SU-DHL-6 (cell line): ENCODE measurements around the gene ACOX2.
"Not testable (repeated sequence)": the region's sequence is repeated elsewhere in the genome, so short reads cannot be mapped to it uniquely, and the experiment has no call there.

Experiments
- H2AFZ ChIP-seq: fragments of 200-600 bp; sonication (generic); 2 replicates; pipeline ENCODE4 v1.6.1; 2014; ENCODE audit warnings: low read depth, mild to moderate bottlenecking, moderate library complexity, mixed read lengths, antibody characterized with exemption, low read length; ENCODE audit not compliant: severe bottlenecking
- H3F3A ChIP-seq: fragments of 200-600 bp; shearing (Covaris generic); 2 replicates; pipeline ENCODE4 v1.6.0; 2016; ENCODE audit warnings: antibody characterized with exemption, mild to moderate bottlenecking; ENCODE audit not compliant: insufficient read depth
- H3K27ac ChIP-seq: fragments of 200-600 bp; sonication (generic); 2 replicates; pipeline ENCODE4 v1.5.1; 2016; ENCODE audit warnings: low read depth, mild to moderate bottlenecking, low read length, moderate library complexity, mixed read lengths
- H3K27me3 ChIP-seq: fragments of 200-600 bp; sonication (generic), shearing (Covaris generic); 2 replicates; pipeline ENCODE4 v1.6.0; 2014; ENCODE audit warnings: mild to moderate bottlenecking, low read length
- H3K36me3 ChIP-seq: fragments of 200-600 bp; sonication (generic); 2 replicates; pipeline ENCODE4 v1.6.1; 2014; ENCODE audit warnings: mild to moderate bottlenecking, low read length, mixed read lengths
- H3K4me2 ChIP-seq: fragments of 300-600, 200-600 bp; shearing (Covaris generic), sonication (generic); 2 replicates; pipeline ENCODE4 v1.6.0; 2014; ENCODE audit warnings: low read length, low read depth, mild to moderate bottlenecking; ENCODE audit not compliant: poor library complexity, severe bottlenecking
- H3K4me3 ChIP-seq: fragments of 200-600 bp; sonication (generic); 2 replicates; pipeline ENCODE4 v1.5.1; 2014; ENCODE audit warnings: antibody characterized with exemption, low read length, mild to moderate bottlenecking, mixed read lengths; ENCODE audit not compliant: insufficient read depth, poor library complexity, severe bottlenecking
- H3K79me2 ChIP-seq: fragments of 200-600 bp; sonication (generic); 2 replicates; pipeline ENCODE4 v1.6.1; 2014; ENCODE audit warnings: mild to moderate bottlenecking, low read length, moderate library complexity; ENCODE audit not compliant: insufficient read depth
- H3K9ac ChIP-seq: fragments of 200-600 bp; sonication (generic); 2 replicates; pipeline ENCODE4 v1.7.0; 2014; ENCODE audit warnings: mild to moderate bottlenecking, low read length
- H3K9me2 ChIP-seq: fragments of 200-600 bp; sonication (generic); replicated peaks from 2 replicates; pipeline ENCODE4 v1.6.1; 2014; ENCODE audit warnings: low read length; ENCODE audit not compliant: insufficient read depth
- H3K9me3 ChIP-seq: fragments of 200-600 bp; sonication (generic); 2 replicates; pipeline ENCODE4 v1.6.1; 2014; ENCODE audit warnings: low read length, mixed read lengths; ENCODE audit not compliant: insufficient read depth
- H4K20me1 ChIP-seq: fragments of 200-600 bp; sonication (generic); 2 replicates; pipeline ENCODE4 v1.6.1; 2014; ENCODE audit warnings: low read depth, mild to moderate bottlenecking, antibody characterized with exemption, low read length, moderate library complexity, mixed read lengths
- CTCF ChIP-seq: fragments of 200-600 bp; sonication (generic); IDR thresholded peaks from one replicate; pipeline ENCODE4 v1.5.1; 2017; ENCODE audit warnings: antibody characterized with exemption, mild to moderate bottlenecking, low read length, moderate library complexity; ENCODE audit not compliant: insufficient read depth, poor library complexity, severe bottlenecking
- EZH2phosphoT487 ChIP-seq: fragments of 200-600 bp; sonication (generic), shearing (Covaris generic); conservative IDR thresholded peaks from 2 replicates; pipeline ENCODE4 v1.6.1; 2018; ENCODE audit warnings: mild to moderate bottlenecking, antibody characterized with exemption, low read length, moderate library complexity, mixed read lengths

Gene ACOX2

GRCh38 chr3:58528629-58529028, 8.4 kb downstream of the ACOX2 start:
- Histone ChIP-seq H3K9ac (no peak overlapping the region), H3K79me2 (no peaks in the 10 kb centered on the region), H2AFZ (no peak overlapping the region), H3K27me3 (no peaks in the 10 kb centered on the region), H3K9me3 (no peaks in the 10 kb centered on the region), H4K20me1 (no peaks in the 10 kb centered on the region), H3K4me2 (no peak overlapping the region), H3K9me2 (no peaks in the 10 kb centered on the region), H3K4me3 (no peak overlapping the region), H3F3A (no peaks in the 10 kb centered on the region), H3K36me3 (no peaks in the 10 kb centered on the region), H3K27ac (no peak overlapping the region)
- TF ChIP-seq CTCF (no peak), EZH2phosphoT487 (no peak)

GRCh38 chr3:58527440-58527839, 9.6 kb downstream of the ACOX2 start:
- H3K4me2 ChIP-seq, H3K27me3 ChIP-seq, H3K27ac ChIP-seq, H3K9me3 ChIP-seq, H2AFZ ChIP-seq, H3K9ac ChIP-seq, H3F3A ChIP-seq, H3K4me3 ChIP-seq, H3K36me3 ChIP-seq, H3K79me2 ChIP-seq, H3K9me2 ChIP-seq, H4K20me1 ChIP-seq: not testable (repeated sequence)

- H2AFZ ChIP-seq: no peak overlapping the region
- no peaks in the 10 kb centered on the region for H4K20me1 ChIP-seq
- no peak overlapping the region for H3K27ac ChIP-seq
Measured at GRCh38 chr3:58526515-58526957, 10.5 kb downstream of the ACOX2 start.

More at GRCh38 chr3:58526515-58526957, 10.5 kb downstream of the ACOX2 start:
- Histone ChIP-seq H3F3A (no peaks in the 10 kb centered on the region), H3K36me3 (no peaks in the 10 kb centered on the region), H3K9me2 (no peaks in the 10 kb centered on the region), H3K79me2 (no peaks in the 10 kb centered on the region), H3K9me3 (no peaks in the 10 kb centered on the region), H3K9ac (no peak overlapping the region), H3K27me3 (no peaks in the 10 kb centered on the region), H3K4me2 (no peak overlapping the region), H3K4me3 (no peak overlapping the region)
- no peak for TF ChIP-seq EZH2phosphoT487
- TF ChIP-seq CTCF: no peak
